ENCODE measurements around the gene NAV2.

DNA sequence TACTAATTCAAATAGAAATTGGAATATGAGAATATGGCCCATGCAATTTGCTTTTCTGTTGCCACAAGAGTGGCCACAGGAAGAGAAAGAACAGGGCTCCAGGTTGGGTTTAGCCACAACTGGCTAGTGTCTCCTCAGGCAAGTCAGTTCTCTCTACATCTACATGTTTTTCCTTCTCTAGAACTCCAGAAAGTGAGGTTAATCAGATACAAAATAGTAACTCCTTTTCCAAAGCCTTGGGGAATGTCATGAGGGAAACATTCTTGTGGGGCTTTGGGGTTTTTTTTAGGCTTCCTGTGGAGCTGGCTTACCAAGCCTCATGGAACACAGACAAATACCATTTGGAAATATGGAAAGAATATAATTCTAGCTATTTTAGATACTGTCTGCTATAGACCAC, 161.6 kb downstream of the NAV2 start:
- no peak for TF ChIP-seq EZH2 (IDR thresholded peaks at IDR 0.05; ENCODE audit: low read depth)
- TF ChIP-seq, protein P1, sequence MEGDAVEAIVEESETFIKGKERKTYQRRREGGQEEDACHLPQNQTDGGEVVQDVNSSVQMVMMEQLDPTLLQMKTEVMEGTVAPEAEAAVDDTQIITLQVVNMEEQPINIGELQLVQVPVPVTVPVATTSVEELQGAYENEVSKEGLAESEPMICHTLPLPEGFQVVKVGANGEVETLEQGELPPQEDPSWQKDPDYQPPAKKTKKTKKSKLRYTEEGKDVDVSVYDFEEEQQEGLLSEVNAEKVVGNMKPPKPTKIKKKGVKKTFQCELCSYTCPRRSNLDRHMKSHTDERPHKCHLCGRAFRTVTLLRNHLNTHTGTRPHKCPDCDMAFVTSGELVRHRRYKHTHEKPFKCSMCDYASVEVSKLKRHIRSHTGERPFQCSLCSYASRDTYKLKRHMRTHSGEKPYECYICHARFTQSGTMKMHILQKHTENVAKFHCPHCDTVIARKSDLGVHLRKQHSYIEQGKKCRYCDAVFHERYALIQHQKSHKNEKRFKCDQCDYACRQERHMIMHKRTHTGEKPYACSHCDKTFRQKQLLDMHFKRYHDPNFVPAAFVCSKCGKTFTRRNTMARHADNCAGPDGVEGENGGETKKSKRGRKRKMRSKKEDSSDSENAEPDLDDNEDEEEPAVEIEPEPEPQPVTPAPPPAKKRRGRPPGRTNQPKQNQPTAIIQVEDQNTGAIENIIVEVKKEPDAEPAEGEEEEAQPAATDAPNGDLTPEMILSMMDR (conservative IDR thresholded peaks at IDR 0.05): no peak

Measured in PC-9 (cell line).